Activated T-helper 2 cell treated with anti-CD3 and anti-CD28 coated beads, Interferon-gamma antibody, Interleukin-2, Interleukin-4, amounts not matched to agents 10 μg/mL and 5 μg/mL and 100 μg/mL, durations not matched to agents 14 hours and 24 hours and 36 hours (primary cell): Measurements from ENCODE around the gene KIF4B. TPM values are rescaled to one million over a fixed set of nuclear protein-coding genes. Genes with fewer than 3 reads are reported as not detected.
"Not testable (repeated sequence)": the region's sequence is repeated elsewhere in the genome, so short reads cannot be mapped to it uniquely, and the experiment has no call there.

Experiments
- DNase-seq: peaks from one replicate; pipeline ENCODE4 v3.0.0; 2021; ENCODE audit warnings: low spot score
- H3K27ac Mint-ChIP-seq: one replicate; pipeline ENCODE4 v1.8.0; 2021; ENCODE audit warnings: mixed read lengths
- H3K27me3 Mint-ChIP-seq: one replicate; pipeline ENCODE4 v1.8.0; 2021; ENCODE audit warnings: low read depth, mixed read lengths
- H3K36me3 Mint-ChIP-seq: one replicate; pipeline ENCODE4 v1.8.0; 2021; ENCODE audit warnings: low read depth, mixed read lengths
- H3K4me1 Mint-ChIP-seq: one replicate; pipeline ENCODE4 v1.8.0; 2021; ENCODE audit warnings: low read depth, mixed read lengths
- H3K4me3 Mint-ChIP-seq: one replicate; pipeline ENCODE4 v1.8.0; 2021; ENCODE audit warnings: low read depth, mild to moderate bottlenecking, moderate library complexity, mixed read lengths
- H3K9me3 Mint-ChIP-seq: one replicate; pipeline ENCODE4 v1.8.0; 2021; ENCODE audit warnings: mixed read lengths
- intact Hi-C: fragments of 100-400 bp; cut with micrococcal nuclease; formaldehyde crosslinking; loops from one replicate; pipeline ENCODE4 v1.15.1; 2023
- total RNA-seq: library from RNA; stranded (reverse); gene quantifications from 2 replicates; pipeline ENCODE4 v1.2.3, GENCODE V29; 2022

The KIF4B gene
- total RNA-seq, 1 donor from 2014 or later: 0.07 TPM

DNA sequence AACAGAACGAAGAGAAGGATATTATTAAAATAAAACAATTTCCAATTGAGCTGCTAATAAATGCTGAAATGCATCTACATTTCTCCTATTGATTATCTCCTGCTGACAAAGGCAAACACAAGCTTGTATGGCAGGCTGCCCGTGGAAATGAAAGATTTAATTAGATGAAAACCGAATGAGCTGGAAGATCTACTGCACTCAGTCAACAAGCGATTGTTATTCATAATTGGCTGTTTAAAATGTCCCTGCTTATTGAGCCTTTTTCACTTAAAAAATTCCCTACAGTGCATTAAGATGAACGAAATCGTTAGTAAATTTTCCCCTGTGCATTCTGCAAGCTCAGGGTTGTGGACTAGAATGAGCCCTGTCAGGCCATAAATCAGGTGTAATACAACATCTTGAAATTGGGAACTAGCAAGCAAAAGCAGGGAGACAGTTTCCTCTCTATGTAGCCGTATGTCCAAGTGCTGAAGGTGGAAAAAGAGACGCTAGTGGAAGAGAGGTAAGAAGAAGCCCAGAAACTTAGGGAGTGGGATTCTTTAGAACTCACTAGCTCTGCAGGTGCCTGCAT is 28.5 kb upstream of the KIF4B start:
- Mint-ChIP-seq H3K36me3 (no peaks in the 10 kb centered on the region), H3K27me3 (peaks cover 18% of the 10 kb centered on the region), H3K4me3 (no peak overlapping the region), H3K4me1 (no peaks in the 10 kb centered on the region), H3K27ac (no peak overlapping the region), H3K9me3 (no peaks in the 10 kb centered on the region)
- intact Hi-C loops: no loop called here
- DNase-seq: no peak

- DNase-seq: no peak
- H3K27ac Mint-ChIP-seq: no peak overlapping the region
Observed at GRCh38 chr5:154986151-154986550, 27.4 kb upstream of the KIF4B start.

DNA sequence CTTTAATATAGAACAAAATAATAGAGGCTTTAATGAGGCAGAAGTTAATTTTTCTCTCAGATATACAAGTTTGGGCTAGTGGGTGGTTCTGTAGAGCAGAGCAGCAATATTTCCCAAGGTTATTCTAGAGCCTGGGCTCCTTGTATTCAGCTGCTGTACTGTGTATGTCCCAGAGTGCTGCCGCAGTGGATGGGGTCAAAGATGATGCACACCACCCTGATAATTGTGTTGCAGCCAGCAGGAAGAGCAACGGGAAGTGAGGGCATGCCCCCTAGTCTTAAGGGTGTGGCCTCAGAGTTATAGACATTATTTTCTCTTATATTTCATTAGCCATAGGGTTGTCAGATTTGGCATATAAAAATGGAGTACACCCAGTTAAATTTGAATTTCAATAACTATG is 23.9 kb upstream of the KIF4B start:
- H3K27me3 Mint-ChIP-seq: peaks cover 10% of the 10 kb centered on the region
- H3K36me3 Mint-ChIP-seq: no peaks in the 10 kb centered on the region
- no peaks in the 10 kb centered on the region for H3K9me3 Mint-ChIP-seq
- no peaks in the 10 kb centered on the region for H3K4me1 Mint-ChIP-seq
- no peak overlapping the region for H3K27ac Mint-ChIP-seq
- no peak overlapping the region for H3K4me3 Mint-ChIP-seq
- DNase-seq: no peak
- intact Hi-C loops: no loop called here

More at GRCh38 chr5:154986151-154986550, 27.4 kb upstream of the KIF4B start:
- Mint-ChIP-seq H3K27me3 (peaks cover 18% of the 10 kb centered on the region), H3K36me3 (no peaks in the 10 kb centered on the region), H3K4me3 (no peak overlapping the region), H3K9me3 (no peaks in the 10 kb centered on the region), H3K4me1 (no peaks in the 10 kb centered on the region)
- intact Hi-C loops: no loop called here

DNA sequence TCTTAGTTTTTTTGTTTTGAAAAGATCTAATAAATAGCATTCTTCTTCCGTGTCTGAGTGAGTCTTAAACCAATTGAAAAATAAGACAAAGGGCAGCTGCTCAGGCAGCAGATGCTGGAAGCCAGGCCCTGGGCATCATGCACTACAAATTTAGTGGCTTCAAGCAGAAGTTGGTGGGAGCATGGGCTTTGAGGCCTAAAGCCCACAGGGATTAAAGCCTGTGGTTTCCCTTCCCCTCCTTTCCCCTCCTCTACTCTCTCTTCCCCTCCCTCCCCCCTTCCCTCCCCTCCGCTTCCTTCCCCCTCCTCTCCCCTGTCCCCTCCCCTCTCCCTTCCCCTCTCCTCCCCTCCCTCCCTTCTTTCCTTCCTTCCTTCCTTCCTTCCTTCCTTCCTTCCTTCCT is 20.1 kb upstream of the KIF4B start:
- no peaks in the 10 kb centered on the region for H3K4me1 Mint-ChIP-seq
- intact Hi-C loops: no loop called here
- H3K27ac Mint-ChIP-seq: no peak overlapping the region
- no peaks in the 10 kb centered on the region for H3K9me3 Mint-ChIP-seq
- no peaks in the 10 kb centered on the region for H3K36me3 Mint-ChIP-seq
- peaks cover 13% of the 10 kb centered on the region for H3K27me3 Mint-ChIP-seq
- no peak for DNase-seq
- H3K4me3 Mint-ChIP-seq: no peak overlapping the region

DNA sequence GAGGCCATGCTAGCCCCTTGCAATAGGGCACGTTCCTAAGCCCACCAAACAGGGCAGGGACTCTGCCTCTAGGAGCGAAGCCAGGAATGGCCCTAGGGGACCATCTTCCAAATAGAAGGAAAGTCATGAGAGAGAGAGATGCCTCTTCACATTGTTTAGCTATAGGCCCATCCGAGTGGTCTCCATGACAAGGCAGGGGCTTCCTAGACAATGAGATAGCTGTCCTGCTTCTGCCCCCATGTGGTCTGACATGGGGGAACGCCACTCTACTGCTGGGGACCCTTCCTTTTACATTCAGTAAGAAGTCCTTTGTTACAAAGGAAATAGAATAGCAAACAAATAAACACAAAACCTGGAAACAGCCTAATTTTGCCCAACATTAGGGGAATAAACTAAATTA is 17.9 kb upstream of the KIF4B start:
- no peaks in the 10 kb centered on the region for H3K36me3 Mint-ChIP-seq
- DNase-seq: no peak
- H3K27me3 Mint-ChIP-seq: peaks cover 21% of the 10 kb centered on the region
- H3K9me3 Mint-ChIP-seq: no peaks in the 10 kb centered on the region
- no peak overlapping the region for H3K27ac Mint-ChIP-seq
- H3K4me3 Mint-ChIP-seq: no peak overlapping the region
- no peaks in the 10 kb centered on the region for H3K4me1 Mint-ChIP-seq
- intact Hi-C loops: no loop called here

DNA sequence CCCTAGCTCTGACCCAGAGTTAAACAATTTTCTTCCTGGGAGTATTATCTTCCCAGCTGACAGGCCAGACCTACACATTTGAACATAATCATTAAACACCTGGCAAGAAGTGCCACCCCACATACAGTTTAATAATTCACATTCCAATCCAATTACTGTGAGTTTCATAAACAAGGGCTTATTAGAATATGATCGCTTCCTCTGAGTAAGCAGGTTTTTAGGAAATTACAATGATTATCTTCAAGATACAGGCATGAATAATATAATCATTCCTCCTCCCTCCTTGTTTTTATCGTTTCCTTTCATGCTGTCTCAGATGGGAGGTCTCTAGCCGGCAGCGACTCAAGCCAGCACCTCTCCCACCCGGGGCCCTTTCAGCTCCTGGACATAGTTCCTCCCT is 15.8 kb upstream of the KIF4B start:
- Mint-ChIP-seq H3K4me3 (no peak overlapping the region), H3K27ac (no peak overlapping the region), H3K9me3 (no peaks in the 10 kb centered on the region), H3K4me1 (no peaks in the 10 kb centered on the region), H3K36me3 (no peaks in the 10 kb centered on the region), H3K27me3 (peaks cover 21% of the 10 kb centered on the region)
- DNase-seq: no peak
- intact Hi-C loops: no loop called here

- Mint-ChIP-seq H3K27me3 (peaks cover 21% of the 10 kb centered on the region), H3K4me3 (no peak overlapping the region), H3K9me3 (no peaks in the 10 kb centered on the region), H3K4me1 (no peaks in the 10 kb centered on the region), H3K36me3 (no peaks in the 10 kb centered on the region), H3K27ac (no peak overlapping the region)
- DNase-seq: no peak
- intact Hi-C loops: no loop called here
Observed at GRCh38 chr5:154999865-155000264, 13.7 kb upstream of the KIF4B start.

DNA sequence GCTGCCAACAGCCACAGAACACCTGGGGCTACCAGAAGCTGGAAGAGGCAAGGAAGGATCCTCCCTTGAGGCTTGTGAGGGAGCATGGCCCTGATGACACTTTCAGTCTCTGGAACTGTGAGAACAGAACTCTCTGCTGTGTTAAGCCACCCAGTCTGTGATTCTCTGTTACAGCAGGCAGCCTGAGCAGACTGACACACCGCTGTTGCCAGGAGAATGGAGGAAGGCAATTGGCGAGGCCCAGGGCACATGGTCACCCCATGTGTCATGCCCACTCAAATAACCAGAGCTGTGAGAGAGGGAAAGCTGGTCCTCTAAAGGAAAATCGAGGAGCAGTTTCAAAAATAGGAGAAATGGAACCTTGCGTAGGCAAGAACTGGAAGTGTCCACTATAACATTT is 12.0 kb upstream of the KIF4B start:
- Mint-ChIP-seq H3K36me3 (no peaks in the 10 kb centered on the region), H3K4me3 (no peak overlapping the region), H3K27me3 (peaks cover 21% of the 10 kb centered on the region), H3K4me1 (no peaks in the 10 kb centered on the region), H3K27ac (no peak overlapping the region), H3K9me3 (no peaks in the 10 kb centered on the region)
- intact Hi-C loops: no loop called here
- DNase-seq: no peak

DNA sequence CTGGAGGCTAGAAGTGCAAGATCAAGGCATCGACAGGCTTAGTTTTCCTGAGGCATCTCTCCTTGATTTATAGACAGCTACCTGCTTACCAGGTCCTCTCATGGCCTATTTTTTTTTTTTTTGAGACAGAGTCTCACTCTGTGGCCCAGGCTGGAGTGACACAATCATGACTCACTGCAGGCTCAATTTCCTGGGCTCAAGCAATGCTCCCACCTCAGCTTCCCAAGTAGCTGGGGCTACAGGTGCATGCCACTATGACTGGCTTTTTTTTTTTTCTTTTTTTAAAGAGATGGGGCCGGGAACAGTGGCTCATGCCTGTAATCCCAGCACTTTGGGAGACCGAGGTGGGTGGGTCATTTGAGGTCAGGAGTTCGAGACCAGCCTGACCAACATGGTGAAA is 10.8 kb upstream of the KIF4B start:
- H3K27me3 Mint-ChIP-seq: peaks cover 15% of the 10 kb centered on the region
- DNase-seq, H3K4me3 Mint-ChIP-seq, H3K9me3 Mint-ChIP-seq, H3K27ac Mint-ChIP-seq, intact Hi-C loops, H3K36me3 Mint-ChIP-seq, H3K4me1 Mint-ChIP-seq: not testable (repeated sequence)

- Mint-ChIP-seq H3K9me3 (no peaks in the 10 kb centered on the region), H3K27me3 (peaks cover 4% of the 10 kb centered on the region), H3K27ac (no peak overlapping the region), H3K4me1 (no peaks in the 10 kb centered on the region), H3K4me3 (no peak overlapping the region), H3K36me3 (no peaks in the 10 kb centered on the region)
- no peak for DNase-seq
- intact Hi-C loops: no loop called here
Observed at GRCh38 chr5:155004138-155004744, 9.3 kb upstream of the KIF4B start.

GRCh38 chr5:155006265-155006664 is 7.3 kb upstream of the KIF4B start:
- H3K4me3 Mint-ChIP-seq, H3K27ac Mint-ChIP-seq, H3K27me3 Mint-ChIP-seq, DNase-seq, intact Hi-C loops, H3K4me1 Mint-ChIP-seq, H3K36me3 Mint-ChIP-seq, H3K9me3 Mint-ChIP-seq: not testable (repeated sequence)

GRCh38 chr5:155008669-155009068 is 4.9 kb upstream of the KIF4B start:
- H3K9me3 Mint-ChIP-seq: no peaks in the 10 kb centered on the region
- no peaks in the 10 kb centered on the region for H3K4me1 Mint-ChIP-seq
- DNase-seq: no peak
- intact Hi-C loops: no loop called here
- no peak overlapping the region for H3K4me3 Mint-ChIP-seq
- no peaks in the 10 kb centered on the region for H3K36me3 Mint-ChIP-seq
- peaks cover 17% of the 10 kb centered on the region for H3K27me3 Mint-ChIP-seq
- H3K27ac Mint-ChIP-seq: no peak overlapping the region

GRCh38 chr5:155010881-155011280 is 2.7 kb upstream of the KIF4B start:
- Mint-ChIP-seq H3K36me3 (no peaks in the 10 kb centered on the region), H3K4me1 (peaks cover 8% of the 10 kb centered on the region), H3K4me3 (no peak overlapping the region), H3K27ac (no peak overlapping the region), H3K9me3 (no peaks in the 10 kb centered on the region), H3K27me3 (peaks cover 17% of the 10 kb centered on the region)
- intact Hi-C loops: no loop called here
- DNase-seq: no peak

GRCh38 chr5:155015239-155015638 is 1.7 kb downstream of the KIF4B start:
- no peak for DNase-seq
- Mint-ChIP-seq H3K27ac (no peak overlapping the region), H3K4me1 (peaks cover 8% of the 10 kb centered on the region), H3K27me3 (peaks cover 17% of the 10 kb centered on the region), H3K36me3 (no peaks in the 10 kb centered on the region), H3K4me3 (no peak overlapping the region), H3K9me3 (no peaks in the 10 kb centered on the region)
- intact Hi-C loops: no loop called here
